Peyer's patch (tissue), 4 donors: ENCODE measurements around the gene PCDHB7.

Experiments used
- CTCF ChIP-seq, 6 experiments: fragments of 450-650 bp in 4 of 6; fragments of 200-600 bp in 2 of 6; sonication (generic) in 1 of 6; IDR thresholded peaks; one replicate each; pipeline ENCODE4 v1.5.1; 2017 to 2019; ENCODE audit warnings: antibody characterized with exemption in 6 of 6, mild to moderate bottlenecking in 3 of 6, moderate library complexity in 1 of 6
- POLR2A ChIP-seq, 2 donors: fragments of 450-650 bp; IDR thresholded peaks; one replicate each; pipeline ENCODE4 v1.5.1; 2017; ENCODE audit warnings: antibody characterized with exemption in 2 of 2, mild to moderate bottlenecking in 2 of 2, moderate library complexity in 2 of 2

GRCh38 chr5:141192110-141192725, 19.8 kb downstream of the PCDHB7 start, which contains the start of gene PCDHB10:
- peak in 2 of 6 experiments; percentile 15 to 39 for TF ChIP-seq CTCF (IDR thresholded peaks at IDR 0.05)
- no peak for TF ChIP-seq POLR2A (IDR thresholded peaks at IDR 0.05)
